Right lobe of liver (tissue), 4 donors: ENCODE data around the gene TPM1.

Experiments
- POLR2A ChIP-seq: fragments of 450-650 bp; IDR thresholded peaks from one replicate; pipeline ENCODE4 v1.6.1; 2017; ENCODE audit warnings: antibody characterized with exemption, mild to moderate bottlenecking
- TF ChIP-seq, protein P1 (sequence below), 4 donors: fragments of 200-600 bp in 3 of 4; fragments of 450-650 bp in 1 of 4; IDR thresholded peaks; one replicate each; pipeline versions ENCODE4 v1.5.1 to v1.8.0; 2016 to 2022; ENCODE audit warnings: antibody characterized with exemption in 4 of 4, mild to moderate bottlenecking in 2 of 4
- donor health status: DM: no; HTN: no; CAD: no.
- donor health status: DM: no; HTN: no; CAD: no.
- donor health status: DM: no; HTN: yes; CAD: no.

DNA sequence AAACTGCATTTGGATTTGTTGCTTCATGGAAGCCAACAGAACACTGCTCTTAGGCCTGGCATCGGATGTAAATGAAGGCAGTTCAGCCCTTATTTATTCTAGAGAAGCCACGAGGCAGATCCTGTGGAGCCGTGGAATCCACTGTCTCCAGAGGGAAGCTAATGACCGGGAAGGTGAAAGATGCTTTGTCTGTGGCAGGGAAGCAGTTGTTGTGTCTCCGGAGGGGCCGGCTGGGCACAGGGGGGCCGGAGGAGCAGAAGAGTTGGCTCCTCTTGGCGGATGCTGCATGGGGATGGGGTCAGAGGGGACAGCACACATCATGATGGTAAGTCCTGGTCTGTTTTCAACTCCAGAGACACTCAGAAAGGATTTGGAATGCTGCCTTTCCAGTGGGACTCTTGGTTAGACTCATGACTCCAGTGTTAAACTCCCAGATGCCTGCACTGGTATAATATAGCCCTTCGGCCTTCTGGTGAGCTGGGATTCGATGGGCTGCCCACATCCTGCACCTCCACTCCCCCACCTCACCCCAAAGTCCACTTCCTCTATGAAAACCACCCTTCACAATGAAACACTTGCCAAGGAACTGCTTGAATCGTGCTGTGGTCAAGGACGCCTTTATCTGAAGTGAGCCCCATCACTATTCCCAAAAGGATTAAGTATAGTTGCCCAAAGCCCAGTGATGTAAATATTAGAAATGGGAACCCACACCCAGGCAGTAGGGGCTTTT is 33.6 kb downstream of the TPM1 start:
- TF ChIP-seq, protein P1, sequence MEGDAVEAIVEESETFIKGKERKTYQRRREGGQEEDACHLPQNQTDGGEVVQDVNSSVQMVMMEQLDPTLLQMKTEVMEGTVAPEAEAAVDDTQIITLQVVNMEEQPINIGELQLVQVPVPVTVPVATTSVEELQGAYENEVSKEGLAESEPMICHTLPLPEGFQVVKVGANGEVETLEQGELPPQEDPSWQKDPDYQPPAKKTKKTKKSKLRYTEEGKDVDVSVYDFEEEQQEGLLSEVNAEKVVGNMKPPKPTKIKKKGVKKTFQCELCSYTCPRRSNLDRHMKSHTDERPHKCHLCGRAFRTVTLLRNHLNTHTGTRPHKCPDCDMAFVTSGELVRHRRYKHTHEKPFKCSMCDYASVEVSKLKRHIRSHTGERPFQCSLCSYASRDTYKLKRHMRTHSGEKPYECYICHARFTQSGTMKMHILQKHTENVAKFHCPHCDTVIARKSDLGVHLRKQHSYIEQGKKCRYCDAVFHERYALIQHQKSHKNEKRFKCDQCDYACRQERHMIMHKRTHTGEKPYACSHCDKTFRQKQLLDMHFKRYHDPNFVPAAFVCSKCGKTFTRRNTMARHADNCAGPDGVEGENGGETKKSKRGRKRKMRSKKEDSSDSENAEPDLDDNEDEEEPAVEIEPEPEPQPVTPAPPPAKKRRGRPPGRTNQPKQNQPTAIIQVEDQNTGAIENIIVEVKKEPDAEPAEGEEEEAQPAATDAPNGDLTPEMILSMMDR (IDR thresholded peaks at IDR 0.05) = no peak
- no peak for TF ChIP-seq POLR2A
